Measurements from ENCODE around the gene NHLH1. TPM values are rescaled to one million over a fixed set of nuclear protein-coding genes. Genes with fewer than 3 reads are reported as not detected.
A peak's percentile ranks its signal among the peaks of the same experiment; 100 is the strongest.

Gene NHLH1
- total RNA-seq, 2 donors from 2014 or later, result not detected

GRCh38 chr1:160362168-160362957 is 4.5 kb upstream of the NHLH1 start:
- Histone ChIP-seq H3K4me1 (no peaks in the 10 kb centered on the region), H3K4me3 (no peak overlapping the region), H3K36me3 (peaks cover 17% of the 10 kb centered on the region), H3K27ac (no peak overlapping the region), H3K27me3 (no peaks in the 10 kb centered on the region), H3K9me3 (no peaks in the 10 kb centered on the region)
- DNase-seq (ENCODE audit: low spot score), result peak; percentile 26
- no peak for TF ChIP-seq CTCF (IDR thresholded peaks at IDR 0.05)

DNA sequence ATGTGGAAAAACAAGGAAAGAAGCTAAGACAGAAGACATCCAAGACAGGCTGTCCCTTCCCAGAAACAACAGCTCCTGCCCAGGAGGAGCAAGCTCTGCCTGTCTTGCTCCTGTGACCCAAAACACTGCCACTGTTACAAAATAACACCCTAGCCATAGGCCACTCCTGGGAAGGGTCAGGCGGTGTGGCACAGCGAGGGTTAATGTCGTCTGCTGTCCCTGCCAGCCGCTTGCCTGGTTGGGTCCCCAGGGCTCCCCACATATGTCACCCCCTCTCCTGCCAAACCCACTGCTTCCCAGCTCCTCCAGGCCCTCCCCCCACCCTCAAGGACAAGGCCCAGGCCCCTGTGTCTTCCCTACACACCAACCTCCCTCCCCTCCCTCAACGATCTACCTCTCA is 3.9 kb upstream of the NHLH1 start:
- Histone ChIP-seq H3K4me3 (no peak overlapping the region), H3K27me3 (no peaks in the 10 kb centered on the region), H3K36me3 (peaks cover 10% of the 10 kb centered on the region), H3K4me1 (no peaks in the 10 kb centered on the region), H3K27ac (no peak overlapping the region), H3K9me3 (no peaks in the 10 kb centered on the region)
- no peak for DNase-seq (ENCODE audit: low spot score)
- no peak for TF ChIP-seq CTCF (IDR thresholded peaks at IDR 0.05)

- no peak for TF ChIP-seq CTCF (IDR thresholded peaks at IDR 0.05)
- Histone ChIP-seq H3K27me3 (no peaks in the 10 kb centered on the region), H3K9me3 (no peaks in the 10 kb centered on the region), H3K4me3 (no peak overlapping the region), H3K4me1 (no peaks in the 10 kb centered on the region), H3K36me3 (peaks cover 5% of the 10 kb centered on the region), H3K27ac (no peak overlapping the region)
- peak; percentile 34 for DNase-seq (ENCODE audit: low spot score)
These were observed 2.7 kb upstream of the NHLH1 start for GRCh38 chr1:160363951-160364735.

- no peaks in the 10 kb centered on the region for H3K9me3 ChIP-seq
- peaks cover 2% of the 10 kb centered on the region for H3K36me3 ChIP-seq
- H3K27ac ChIP-seq, result no peak overlapping the region
- peak; percentile 21 for DNase-seq (ENCODE audit: low spot score)
- no peaks in the 10 kb centered on the region for H3K27me3 ChIP-seq
- no peak for TF ChIP-seq CTCF (IDR thresholded peaks at IDR 0.05)
- H3K4me1 ChIP-seq, result no peaks in the 10 kb centered on the region
- H3K4me3 ChIP-seq, result no peak overlapping the region
These were observed 1.5 kb upstream of the NHLH1 start for GRCh38 chr1:160365325-160365724.

GRCh38 chr1:160367516-160367900 is 637 bp downstream of the NHLH1 start:
- H3K4me3 ChIP-seq, result no peak overlapping the region
- no peaks in the 10 kb centered on the region for H3K4me1 ChIP-seq
- TF ChIP-seq CTCF (IDR thresholded peaks at IDR 0.05), result no peak
- H3K27ac ChIP-seq, result no peak overlapping the region
- H3K36me3 ChIP-seq, result no peaks in the 10 kb centered on the region
- no peaks in the 10 kb centered on the region for H3K9me3 ChIP-seq
- DNase-seq (ENCODE audit: low spot score), result peak; percentile 48
- H3K27me3 ChIP-seq, result no peaks in the 10 kb centered on the region

Data from right atrium auricular region (tissue), 2 donors.